DND-41 (cell line): ENCODE results near the gene AP1AR.

Source experiments
- EZH2 ChIP-seq: IDR thresholded peaks from 3 replicates; pipeline ENCODE4 v1.6.1; 2012; ENCODE audit warnings: borderline replicate concordance, low read depth, mild to moderate bottlenecking, moderate library complexity, low read length, inconsistent platforms; ENCODE audit not compliant: severe bottlenecking
- TF ChIP-seq, protein P1 (sequence below): IDR thresholded peaks from 2 replicates; pipeline ENCODE4 v1.5.1; 2012; ENCODE audit warnings: borderline replicate concordance, low read length, moderate library complexity, mild to moderate bottlenecking; ENCODE audit not compliant: poor library complexity, severe bottlenecking; ENCODE audit errors: extremely low read depth

DNA sequence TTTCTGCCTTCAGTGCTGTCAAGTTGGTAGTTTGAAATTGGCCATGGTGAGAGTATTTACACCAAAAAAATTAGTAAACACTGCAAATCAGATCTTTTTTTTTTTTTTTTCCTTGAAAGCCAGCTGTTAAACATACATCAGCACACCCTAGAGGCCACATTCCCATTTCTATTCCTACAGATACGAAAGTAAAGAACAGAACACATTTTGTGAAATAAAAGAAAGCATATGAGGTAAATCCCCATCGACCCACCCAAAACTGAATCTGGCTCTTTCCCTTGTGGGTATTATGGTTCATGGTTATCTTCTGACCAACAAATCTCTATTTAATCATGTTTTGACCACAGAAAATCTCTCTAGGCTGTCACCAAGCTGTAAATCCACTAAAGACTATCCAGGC lies 41.8 kb upstream of the AP1AR start:
- TF ChIP-seq, protein P1, sequence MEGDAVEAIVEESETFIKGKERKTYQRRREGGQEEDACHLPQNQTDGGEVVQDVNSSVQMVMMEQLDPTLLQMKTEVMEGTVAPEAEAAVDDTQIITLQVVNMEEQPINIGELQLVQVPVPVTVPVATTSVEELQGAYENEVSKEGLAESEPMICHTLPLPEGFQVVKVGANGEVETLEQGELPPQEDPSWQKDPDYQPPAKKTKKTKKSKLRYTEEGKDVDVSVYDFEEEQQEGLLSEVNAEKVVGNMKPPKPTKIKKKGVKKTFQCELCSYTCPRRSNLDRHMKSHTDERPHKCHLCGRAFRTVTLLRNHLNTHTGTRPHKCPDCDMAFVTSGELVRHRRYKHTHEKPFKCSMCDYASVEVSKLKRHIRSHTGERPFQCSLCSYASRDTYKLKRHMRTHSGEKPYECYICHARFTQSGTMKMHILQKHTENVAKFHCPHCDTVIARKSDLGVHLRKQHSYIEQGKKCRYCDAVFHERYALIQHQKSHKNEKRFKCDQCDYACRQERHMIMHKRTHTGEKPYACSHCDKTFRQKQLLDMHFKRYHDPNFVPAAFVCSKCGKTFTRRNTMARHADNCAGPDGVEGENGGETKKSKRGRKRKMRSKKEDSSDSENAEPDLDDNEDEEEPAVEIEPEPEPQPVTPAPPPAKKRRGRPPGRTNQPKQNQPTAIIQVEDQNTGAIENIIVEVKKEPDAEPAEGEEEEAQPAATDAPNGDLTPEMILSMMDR = no peak
- no peak for TF ChIP-seq EZH2
